AG04450 (cell line): ENCODE data around the gene PGC. TPM values are rescaled to one million over a fixed set of nuclear protein-coding genes. Genes with fewer than 3 reads are reported as not detected.

Experiments
- CTCF ChIA-PET: fragments of 300-600, 350-600 bp; formaldehyde crosslinking; extraction: SDS; loops from one replicate; lab custom pipeline; 2022; ENCODE audit warnings: antibody characterized with exemption, inconsistent platforms; lab: Charles Lee
- POLR2A ChIA-PET: fragments of 350-600 bp; formaldehyde crosslinking; extraction: SDS; loops from one replicate; lab custom pipeline; 2021; ENCODE audit warnings: antibody characterized with exemption, inconsistent platforms; lab: Yijun Ruan, JAX
- DNase-seq: peaks from one replicate; pipeline ENCODE4 v3.0.0-alpha.2; 2011; ENCODE audit warnings: low read depth, low spot score
- H3K27ac ChIP-seq: one replicate; pipeline ENCODE4 v1.5.1; 2012; ENCODE audit warnings: low read depth, low read length, control low read depth
- H3K27me3 ChIP-seq: one replicate; pipeline ENCODE4 v1.6.0; 2012; ENCODE audit warnings: low read length; ENCODE audit not compliant: control insufficient read depth, insufficient read depth
- H3K4me3 ChIP-seq: 2 replicates; pipeline ENCODE4 v1.5.1; 2011; ENCODE audit warnings: mild to moderate bottlenecking, low read depth, low read length, control low read depth
- H3K9me3 ChIP-seq: 2 replicates; pipeline ENCODE4 v1.5.1; 2012; ENCODE audit warnings: low read length; ENCODE audit not compliant: control insufficient read depth, insufficient read depth
- CTCF ChIP-seq: IDR thresholded peaks from 2 replicates; pipeline ENCODE4 v1.5.1; 2011; ENCODE audit warnings: low read depth, low read length, control low read depth, inconsistent platforms
- polyA plus RNA-seq: library from polyadenylated mRNA; depleted of rRNA; stranded (reverse); fragments of >200 nt; gene quantifications from 2 replicates; pipeline ENCODE4 v1.2.3, GENCODE V29; 2011

The PGC gene
- polyA plus RNA-seq, 1 experiment, result not detected

DNA sequence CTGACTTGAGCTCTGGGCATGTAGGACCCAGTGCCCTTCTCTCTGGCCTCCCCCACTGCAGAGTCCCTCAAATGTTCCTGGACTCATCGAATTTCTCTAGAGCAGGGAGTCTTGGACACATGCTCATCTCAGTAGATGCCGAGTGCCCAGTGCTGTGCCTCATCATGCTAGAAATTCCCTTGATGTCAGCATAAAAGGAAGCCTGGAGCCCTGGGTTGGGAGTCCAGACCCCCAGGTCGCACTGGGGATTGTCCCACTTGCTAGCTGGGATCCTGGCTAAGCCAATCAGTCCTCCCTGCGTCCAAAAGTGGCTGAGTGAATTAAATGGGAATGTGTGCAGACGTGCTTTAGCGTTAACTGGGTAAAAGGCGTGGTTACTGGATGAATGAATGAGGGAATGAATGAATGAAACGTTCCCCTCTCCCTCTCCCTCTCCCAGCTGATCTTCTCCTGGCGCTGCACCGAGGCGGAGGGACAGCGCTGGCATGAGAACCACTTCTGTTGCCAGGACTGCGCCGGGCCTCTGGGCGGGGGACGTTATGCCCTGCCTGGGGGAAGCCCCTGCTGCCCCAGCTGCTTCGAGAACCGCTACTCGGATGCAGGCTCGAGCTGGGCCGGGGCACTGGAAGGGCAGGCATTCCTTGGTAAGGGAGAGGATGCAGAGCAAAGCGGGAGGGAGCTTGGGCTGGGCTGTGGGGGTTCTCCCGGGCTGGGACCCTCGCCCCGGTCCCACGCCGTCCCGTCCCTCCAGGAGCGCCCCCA is 38.7 kb upstream of the PGC start:
- H3K27me3 ChIP-seq, result no peaks in the 10 kb centered on the region
- CTCF ChIA-PET, result interaction anchor here (0.8 to 5.9 kb wide), 43 partner anchors 9 to 766 kb away, joined by 3 to 75 read pairs (median 5); partner anchors contain the start of genes BYSL, MED20 and TAF8
- POLR2A ChIA-PET, result interaction anchor here (0.6 to 2.4 kb wide), 4 partner anchors 24 to 135 kb away, joined by 3 to 17 read pairs (median 6); partner anchors contain the start of genes BYSL and MED20
- H3K27ac ChIP-seq, result no peak overlapping the region
- no peak for TF ChIP-seq CTCF
- H3K9me3 ChIP-seq, result no peaks in the 10 kb centered on the region; the same call in 1 of the 2 replicates
- DNase-seq, result no peak
- H3K4me3 ChIP-seq, result peak overlapping the region; percentile 100

GRCh38 chr6:41785254-41785653 is 38.1 kb upstream of the PGC start:
- no peak overlapping the region for H3K27ac ChIP-seq
- H3K27me3 ChIP-seq, result no peaks in the 10 kb centered on the region
- no peak overlapping the region for H3K4me3 ChIP-seq
- ChIA-PET CTCF (interaction anchor here (0.5 to 5.9 kb wide), 20 partner anchors 8 to 429 kb away, joined by 3 to 75 read pairs (median 8); partner anchors contain the start of genes BYSL, MED20 and TAF8), POLR2A (interaction anchor here (0.6 kb wide), 1 partner anchor 24 kb away, joined by 6 read pairs; no protein-coding TSS in a partner anchor)
- no peak for TF ChIP-seq CTCF
- DNase-seq, result no peak
- no peaks in the 10 kb centered on the region; the same call in 1 of the 2 replicates for H3K9me3 ChIP-seq

DNA sequence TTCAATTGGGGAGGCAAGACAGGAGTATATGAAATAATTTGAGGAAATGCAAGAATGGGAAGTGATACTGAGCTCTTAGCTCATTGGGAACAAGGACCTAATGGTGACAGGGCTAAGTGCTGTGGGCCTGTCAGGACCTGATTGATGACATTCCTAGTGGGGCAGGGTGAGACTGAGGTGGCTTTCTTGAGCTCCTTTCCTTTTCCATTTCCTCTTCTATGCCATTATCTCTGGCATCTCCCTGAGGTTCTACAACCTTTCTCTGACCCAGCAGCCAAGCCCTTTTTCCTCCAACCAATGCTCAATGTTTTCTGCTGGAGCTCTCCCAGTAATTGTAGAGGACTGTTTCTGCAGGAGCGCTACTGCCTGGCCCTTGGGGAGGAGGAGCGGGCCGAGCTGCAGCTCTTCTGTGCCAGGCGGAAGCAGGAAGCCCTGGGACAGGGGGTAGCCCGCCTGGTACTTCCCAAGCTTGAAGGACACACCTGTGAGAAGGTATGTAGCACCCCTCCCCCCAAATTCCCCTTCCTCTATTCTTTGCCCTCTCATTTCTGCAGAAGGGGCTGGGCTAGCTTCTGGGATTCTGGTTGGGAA is 37.5 kb upstream of the PGC start:
- POLR2A ChIA-PET, result no interaction called here
- H3K27me3 ChIP-seq, result no peaks in the 10 kb centered on the region
- DNase-seq, result no peak
- TF ChIP-seq CTCF, result no peak
- CTCF ChIA-PET, result interaction anchor here (0.5 to 5.9 kb wide), 9 partner anchors 8 to 429 kb away, joined by 3 to 75 read pairs (median 4); partner anchors contain the start of genes BYSL, MED20 and TAF8
- no peak overlapping the region for H3K4me3 ChIP-seq
- H3K27ac ChIP-seq, result no peak overlapping the region
- no peaks in the 10 kb centered on the region; the same call in 1 of the 2 replicates for H3K9me3 ChIP-seq

GRCh38 chr6:41783106-41783780 is 36.0 kb upstream of the PGC start:
- no peak overlapping the region for H3K27ac ChIP-seq
- ChIA-PET CTCF (interaction anchor here (0.6 to 2.6 kb wide), 4 partner anchors 138 to 415 kb away, joined by 3 to 16 read pairs (median 11); partner anchors contain the start of genes BYSL and MED20), POLR2A (interaction anchor here (0.6 kb wide), 1 partner anchor 424 kb away, joined by 6 read pairs; no protein-coding TSS in a partner anchor)
- H3K4me3 ChIP-seq, result no peak overlapping the region
- H3K27me3 ChIP-seq, result no peaks in the 10 kb centered on the region
- DNase-seq, result no peak
- no peaks in the 10 kb centered on the region; the same call in 1 of the 2 replicates for H3K9me3 ChIP-seq
- no peak for TF ChIP-seq CTCF
